Adrenal gland (tissue), 5 donors: ENCODE results near the gene IGF2BP2.

Experiments
- POLR2A ChIP-seq, 2 donors: fragments of 450-650 bp; IDR thresholded peaks; one replicate each; pipeline ENCODE4 v1.6.1; 2017; ENCODE audit warnings: antibody characterized with exemption in 2 of 2, mild to moderate bottlenecking in 2 of 2, moderate library complexity in 1 of 2
- TF ChIP-seq, protein P1 (sequence below), 6 experiments: fragments of 450-650 bp in 4 of 6; fragments of 200-600 bp in 2 of 6; sonication (generic) in 1 of 6; IDR thresholded peaks; 1 replicate in 5 of 6; 2 replicates in 1 of 6; pipeline versions ENCODE4 v1.5.1 to v1.8.0; 2016 to 2021; ENCODE audit warnings: antibody characterized with exemption in 6 of 6, mild to moderate bottlenecking in 2 of 6, moderate library complexity in 1 of 6
- donor health status: DM: no; HTN: no; CAD: no.

DNA sequence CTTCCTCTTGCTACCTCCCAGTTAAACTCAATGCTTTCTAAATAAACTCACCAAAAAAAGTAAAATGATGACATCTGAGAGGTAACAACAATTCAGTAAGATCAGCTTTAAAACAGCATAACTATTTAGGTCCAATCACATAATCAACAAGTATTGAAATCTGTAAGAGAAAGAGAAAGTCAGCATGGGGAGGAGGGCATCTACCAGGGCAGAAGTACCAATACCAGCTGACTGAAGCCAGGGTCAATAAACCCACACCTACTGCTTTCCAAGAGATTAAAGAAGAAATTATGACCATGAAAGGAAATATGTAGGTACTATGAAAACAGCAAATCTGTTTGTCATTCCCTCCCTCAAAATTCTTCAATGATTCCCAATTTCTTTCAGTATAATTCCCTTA is 42.2 kb upstream of the IGF2BP2 start:
- TF ChIP-seq, protein P1, sequence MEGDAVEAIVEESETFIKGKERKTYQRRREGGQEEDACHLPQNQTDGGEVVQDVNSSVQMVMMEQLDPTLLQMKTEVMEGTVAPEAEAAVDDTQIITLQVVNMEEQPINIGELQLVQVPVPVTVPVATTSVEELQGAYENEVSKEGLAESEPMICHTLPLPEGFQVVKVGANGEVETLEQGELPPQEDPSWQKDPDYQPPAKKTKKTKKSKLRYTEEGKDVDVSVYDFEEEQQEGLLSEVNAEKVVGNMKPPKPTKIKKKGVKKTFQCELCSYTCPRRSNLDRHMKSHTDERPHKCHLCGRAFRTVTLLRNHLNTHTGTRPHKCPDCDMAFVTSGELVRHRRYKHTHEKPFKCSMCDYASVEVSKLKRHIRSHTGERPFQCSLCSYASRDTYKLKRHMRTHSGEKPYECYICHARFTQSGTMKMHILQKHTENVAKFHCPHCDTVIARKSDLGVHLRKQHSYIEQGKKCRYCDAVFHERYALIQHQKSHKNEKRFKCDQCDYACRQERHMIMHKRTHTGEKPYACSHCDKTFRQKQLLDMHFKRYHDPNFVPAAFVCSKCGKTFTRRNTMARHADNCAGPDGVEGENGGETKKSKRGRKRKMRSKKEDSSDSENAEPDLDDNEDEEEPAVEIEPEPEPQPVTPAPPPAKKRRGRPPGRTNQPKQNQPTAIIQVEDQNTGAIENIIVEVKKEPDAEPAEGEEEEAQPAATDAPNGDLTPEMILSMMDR (IDR thresholded peaks at IDR 0.05) = no peak
- no peak for TF ChIP-seq POLR2A (IDR thresholded peaks at IDR 0.05)
